ENCODE data around the gene INPP5E. TPM values are rescaled to one million over a fixed set of nuclear protein-coding genes. Genes with fewer than 3 reads are reported as not detected.

The INPP5E gene
- total RNA-seq, 1 experiment from 2014 or later = 18.2 TPM

DNA sequence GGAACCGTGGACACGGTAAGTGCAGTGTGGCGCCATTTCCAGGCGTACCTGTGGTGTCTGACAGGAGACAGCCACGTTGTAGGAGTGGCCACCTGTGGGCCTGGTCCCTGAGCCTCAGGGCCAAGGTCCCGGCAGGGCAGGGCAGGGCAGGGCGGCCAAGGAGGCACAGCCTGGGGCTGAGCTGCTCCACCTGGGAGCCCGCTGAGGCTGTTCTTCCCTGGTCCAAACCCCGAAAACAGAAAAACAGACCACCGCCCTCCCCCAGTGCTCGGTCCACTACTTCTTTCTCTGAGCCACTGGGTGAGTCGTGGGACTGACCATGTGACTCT lies 20.6 kb downstream of the INPP5E start:
- DNase-seq = no peak
- Histone ChIP-seq H3K27ac (no peak overlapping the region), H3K9me2 (ENCODE audit: insufficient read depth) (no peaks in the 10 kb centered on the region), H3K27me3 (ENCODE audit: insufficient read depth, low read depth) (no peaks in the 10 kb centered on the region), H3K79me2 (ENCODE audit: low read depth) (no peaks in the 10 kb centered on the region), H3F3A (ENCODE audit: insufficient read depth, low read depth) (no peaks in the 10 kb centered on the region), H3K9me3 (ENCODE audit: insufficient read depth, low read depth) (no peaks in the 10 kb centered on the region), H3K4me3 (no peak overlapping the region), H4K20me1 (ENCODE audit: insufficient read depth) (0 out of 2 replicates have a peak, but pooled peaks cover under 1% of the 10 kb centered on the region), H2AFZ (no peak overlapping the region), H3K4me1 (replicated peaks; ENCODE audit: insufficient read depth) (no peaks in the 10 kb centered on the region), H3K36me3 (ENCODE audit: low read depth) (peaks cover under 1% of the 10 kb centered on the region; the same call in 1 of the 2 replicates), H3K4me2 (no peak overlapping the region)
- ChIA-PET CTCF (interaction anchor here (0.6 kb wide), 1 partner anchor 213 kb away, joined by 3 read pairs; no protein-coding TSS in a partner anchor), POLR2A (ENCODE audit: unreplicated experiment) (no interaction called here)
- BruUV-seq (replicated peaks) = no TSS peak
- TF ChIP-seq, protein P1, sequence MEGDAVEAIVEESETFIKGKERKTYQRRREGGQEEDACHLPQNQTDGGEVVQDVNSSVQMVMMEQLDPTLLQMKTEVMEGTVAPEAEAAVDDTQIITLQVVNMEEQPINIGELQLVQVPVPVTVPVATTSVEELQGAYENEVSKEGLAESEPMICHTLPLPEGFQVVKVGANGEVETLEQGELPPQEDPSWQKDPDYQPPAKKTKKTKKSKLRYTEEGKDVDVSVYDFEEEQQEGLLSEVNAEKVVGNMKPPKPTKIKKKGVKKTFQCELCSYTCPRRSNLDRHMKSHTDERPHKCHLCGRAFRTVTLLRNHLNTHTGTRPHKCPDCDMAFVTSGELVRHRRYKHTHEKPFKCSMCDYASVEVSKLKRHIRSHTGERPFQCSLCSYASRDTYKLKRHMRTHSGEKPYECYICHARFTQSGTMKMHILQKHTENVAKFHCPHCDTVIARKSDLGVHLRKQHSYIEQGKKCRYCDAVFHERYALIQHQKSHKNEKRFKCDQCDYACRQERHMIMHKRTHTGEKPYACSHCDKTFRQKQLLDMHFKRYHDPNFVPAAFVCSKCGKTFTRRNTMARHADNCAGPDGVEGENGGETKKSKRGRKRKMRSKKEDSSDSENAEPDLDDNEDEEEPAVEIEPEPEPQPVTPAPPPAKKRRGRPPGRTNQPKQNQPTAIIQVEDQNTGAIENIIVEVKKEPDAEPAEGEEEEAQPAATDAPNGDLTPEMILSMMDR (conservative IDR thresholded peaks at IDR 0.05) = no peak
- no peak for TF ChIP-seq EZH2 (IDR thresholded peaks at IDR 0.05; ENCODE audit: low read depth)
- intact Hi-C loops (cut with micrococcal nuclease; ENCODE audit: unreplicated experiment) = no loop called here

DNA sequence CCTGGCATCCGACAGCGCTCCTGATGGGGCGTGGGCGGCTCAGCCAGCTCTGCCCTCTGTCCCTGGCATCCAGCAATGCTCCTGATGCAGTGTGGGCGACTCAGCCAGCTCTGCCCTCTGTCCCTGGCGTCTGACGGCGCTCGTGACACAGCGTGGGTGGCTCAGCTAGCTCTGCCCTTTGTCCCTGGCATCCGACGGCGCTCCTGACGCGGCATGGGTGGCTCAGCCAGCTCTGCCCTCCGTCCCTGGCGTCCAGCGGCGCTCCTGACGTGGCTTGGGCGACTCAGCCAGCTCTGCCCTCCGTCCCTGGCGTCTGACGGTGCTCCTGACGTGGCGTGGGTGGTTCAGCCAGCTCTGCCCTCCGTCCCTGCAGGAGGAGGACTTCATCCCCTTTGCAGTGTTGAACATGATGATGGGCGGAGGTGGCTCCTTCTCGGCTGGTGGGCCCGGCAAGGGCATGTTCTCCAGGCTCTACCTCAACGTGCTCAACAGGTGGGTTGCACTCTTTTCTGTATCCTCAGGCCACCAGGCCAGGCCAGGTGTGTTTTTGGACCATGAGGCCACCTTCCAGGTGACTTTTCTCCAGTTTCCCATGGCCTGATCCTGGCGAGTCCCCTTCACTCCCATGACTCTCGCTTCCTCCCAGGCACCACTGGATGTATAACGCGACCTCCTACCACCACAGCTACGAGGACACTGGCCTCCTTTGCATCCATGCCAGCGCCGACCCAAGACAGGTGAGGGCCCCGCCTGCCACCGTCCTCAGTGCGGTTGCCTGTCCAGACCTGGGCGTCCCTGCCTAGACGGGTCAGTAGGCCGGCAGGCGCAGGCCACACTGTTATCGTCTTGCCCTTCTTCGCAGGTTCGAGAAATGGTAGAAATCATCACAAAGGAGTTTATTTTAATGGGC lies 21.2 kb downstream of the INPP5E start:
- Histone ChIP-seq H3F3A (ENCODE audit: insufficient read depth, low read depth) (no peaks in the 10 kb centered on the region), H2AFZ (no peak overlapping the region), H3K27ac (no peak overlapping the region), H3K36me3 (ENCODE audit: low read depth) (peaks cover 7% of the 10 kb centered on the region; the same call in 1 of the 2 replicates), H3K4me2 (no peak overlapping the region), H3K4me3 (no peak overlapping the region), H3K79me2 (ENCODE audit: low read depth) (0 out of 2 replicates have a peak, but pooled peaks cover 6% of the 10 kb centered on the region), H3K4me1 (replicated peaks; ENCODE audit: insufficient read depth) (no peaks in the 10 kb centered on the region), H3K9me2 (ENCODE audit: insufficient read depth) (no peaks in the 10 kb centered on the region), H3K27me3 (ENCODE audit: insufficient read depth, low read depth) (no peaks in the 10 kb centered on the region), H4K20me1 (ENCODE audit: insufficient read depth) (peaks cover 4% of the 10 kb centered on the region; the same call in 1 of the 2 replicates), H3K9me3 (ENCODE audit: insufficient read depth, low read depth) (no peaks in the 10 kb centered on the region)
- intact Hi-C loops (cut with micrococcal nuclease; ENCODE audit: unreplicated experiment) = no loop called here
- TF ChIP-seq EZH2 (IDR thresholded peaks at IDR 0.05; ENCODE audit: low read depth) = no peak
- TF ChIP-seq, protein P1 (conservative IDR thresholded peaks at IDR 0.05) = no peak
- DNase-seq = no peak
- ChIA-PET POLR2A (ENCODE audit: unreplicated experiment) (no interaction called here), CTCF (no interaction called here)
- no TSS peak for BruUV-seq (replicated peaks)

DNA sequence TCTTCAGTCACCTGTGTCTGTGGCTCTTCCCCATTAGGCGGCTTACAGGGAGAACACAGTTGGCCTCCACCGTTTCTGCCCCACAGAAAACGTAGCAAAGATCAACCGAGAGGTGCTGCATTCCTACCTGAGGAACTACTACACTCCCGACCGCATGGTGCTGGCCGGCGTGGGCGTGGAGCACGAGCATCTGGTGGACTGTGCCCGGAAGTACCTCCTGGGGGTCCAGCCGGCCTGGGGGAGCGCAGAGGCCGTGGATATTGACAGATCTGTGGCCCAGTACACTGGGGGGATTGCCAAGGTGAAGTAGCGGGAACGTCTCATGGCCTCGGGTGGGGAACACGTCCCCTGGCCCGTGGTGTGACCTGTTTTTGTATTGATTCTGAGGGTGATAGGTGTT lies 22.7 kb downstream of the INPP5E start:
- Histone ChIP-seq H3K4me3 (no peak overlapping the region), H4K20me1 (ENCODE audit: insufficient read depth) (peaks cover 14% of the 10 kb centered on the region), H2AFZ (no peak overlapping the region), H3K9me3 (ENCODE audit: insufficient read depth, low read depth) (no peaks in the 10 kb centered on the region), H3K36me3 (ENCODE audit: low read depth) (peaks cover 9% of the 10 kb centered on the region; the same call in 1 of the 2 replicates), H3K27ac (no peak overlapping the region), H3K79me2 (ENCODE audit: low read depth) (peaks cover 19% of the 10 kb centered on the region), H3K4me1 (replicated peaks; ENCODE audit: insufficient read depth) (peaks cover 3% of the 10 kb centered on the region; the same call in 1 of the 2 replicates), H3K4me2 (no peak overlapping the region), H3K9me2 (ENCODE audit: insufficient read depth) (no peaks in the 10 kb centered on the region), H3F3A (ENCODE audit: insufficient read depth, low read depth) (no peaks in the 10 kb centered on the region), H3K27me3 (ENCODE audit: insufficient read depth, low read depth) (no peaks in the 10 kb centered on the region)
- TF ChIP-seq, protein P1 (conservative IDR thresholded peaks at IDR 0.05) = no peak
- no peak for TF ChIP-seq EZH2 (IDR thresholded peaks at IDR 0.05; ENCODE audit: low read depth)
- no peak for DNase-seq
- ChIA-PET CTCF (no interaction called here), POLR2A (ENCODE audit: unreplicated experiment) (interaction anchor here (0.6 kb wide), 1 partner anchor 9 kb away, joined by 3 read pairs; no protein-coding TSS in a partner anchor)
- intact Hi-C loops (cut with micrococcal nuclease; ENCODE audit: unreplicated experiment) = no loop called here
- no TSS peak for BruUV-seq (replicated peaks)

Data from PC-9 (cell line).